Esophagus squamous epithelium (tissue), 5 donors: ENCODE measurements around the gene PITPNB. TPM values are rescaled to one million over a fixed set of nuclear protein-coding genes. Genes with fewer than 3 reads are reported as not detected.

Source experiments
- DNase-seq: peaks from one replicate; lab custom pipeline; 2025; lab: John Stamatoyannopoulos, UW
- H3K27ac ChIP-seq, 4 donors: fragments of 200-600 bp; sonication (generic); one replicate each; pipeline ENCODE4 v1.5.1; 2016 to 2019; ENCODE audit warnings: mild to moderate bottlenecking in 1 of 4
- H3K27me3 ChIP-seq, 4 donors: fragments of 200-600 bp; sonication (generic); 1 replicate in 3 of 4; 2 replicates in 1 of 4; pipeline versions ENCODE4 v1.5.1 to v1.6.0; 2017 to 2021; ENCODE audit warnings: antibody characterized with exemption in 1 of 4
- H3K36me3 ChIP-seq, 3 donors: fragments of 200-600 bp; sonication (generic); one replicate each; pipeline ENCODE4 v1.5.1; 2016 to 2019
- H3K4me1 ChIP-seq, 3 donors: fragments of 200-600 bp; sonication (generic); one replicate each; pipeline ENCODE4 v1.5.1; 2017 to 2019
- H3K4me3 ChIP-seq, 4 donors: fragments of 200-600 bp; sonication (generic); 1 replicate in 3 of 4; 2 replicates in 1 of 4; pipeline ENCODE4 v1.5.1; 2016 to 2019; ENCODE audit warnings: mild to moderate bottlenecking in 2 of 4, moderate library complexity in 1 of 4
- H3K9me3 ChIP-seq, 3 donors: fragments of 200-600 bp; sonication (generic); one replicate each; pipeline ENCODE4 v1.5.1; 2016 to 2019
- CTCF ChIP-seq, 6 experiments: fragments of 450-650 bp in 4 of 6; fragments of 200-600 bp in 2 of 6; sonication (generic) in 2 of 6; IDR thresholded peaks; one replicate each; pipeline ENCODE4 v1.5.1; 2016 to 2019; ENCODE audit warnings: antibody characterized with exemption in 6 of 6, mild to moderate bottlenecking in 4 of 6, moderate library complexity in 4 of 6
- POLR2A ChIP-seq, 4 donors: fragments of 450-650 bp; IDR thresholded peaks; one replicate each; pipeline ENCODE4 v1.6.1; 2017; ENCODE audit warnings: antibody characterized with exemption in 4 of 4, mild to moderate bottlenecking in 4 of 4, moderate library complexity in 3 of 4
- WGBS, 2 donors: methylation state at CpG; one replicate each; pipeline ENCODE4 v1.1.5; 2018; 5-methylcytosine and 5-hydroxymethylcytosine counted together
- intact Hi-C: fragments of 100-400 bp; cut with DNase I; formaldehyde crosslinking; loops from one replicate; pipeline ENCODE4 v1.15.0; 2022
- total RNA-seq, 4 donors: library from RNA; depleted of rRNA; stranded (reverse); fragments of >200 nt; gene quantifications; one replicate each; pipeline ENCODE4 v1.1.0, GENCODE V29; 2016
- donor health status: DM: yes; HTN: yes; CAD: no.

The PITPNB gene
- total RNA-seq, 4 donors from 2014 or later = 26.4 to 68.9 (median 46.4) TPM

GRCh38 chr22:27912101-27912500 lies 7.0 kb downstream of the PITPNB start:
- intact Hi-C loops = no loop called here
- H3K9me3 ChIP-seq = no peaks in the 10 kb centered on the region
- no peak overlapping the region for H3K4me3 ChIP-seq
- peaks cover 7 to 56% (median 7%) of the 10 kb centered on the region in 3 donors for H3K36me3 ChIP-seq
- DNase-seq = no peak
- TF ChIP-seq CTCF (IDR thresholded peaks at IDR 0.05) (no peak), POLR2A (IDR thresholded peaks at IDR 0.05) (no peak)
- H3K27me3 ChIP-seq = no peaks in the 10 kb centered on the region
- peaks cover 6 to 60% (median 30%) of the 10 kb centered on the region in 3 donors for H3K4me1 ChIP-seq
- H3K27ac ChIP-seq = no peak overlapping the region

GRCh38 chr22:27911330-27911729 lies 7.7 kb downstream of the PITPNB start:
- no peak for DNase-seq
- TF ChIP-seq POLR2A (IDR thresholded peaks at IDR 0.05) = no peak
- no peak for TF ChIP-seq CTCF (IDR thresholded peaks at IDR 0.05)
- no peak overlapping the region for H3K4me3 ChIP-seq
- intact Hi-C loops = no loop called here
- WGBS, 2 donors = 84 to 86% methylated on average over 1 of the region's 1 CpG
- peaks cover 6 to 52% (median 25%) of the 10 kb centered on the region in 3 donors for H3K4me1 ChIP-seq
- no peak overlapping the region for H3K27ac ChIP-seq
- H3K9me3 ChIP-seq = no peaks in the 10 kb centered on the region
- H3K27me3 ChIP-seq = no peaks in the 10 kb centered on the region
- H3K36me3 ChIP-seq = peaks cover 7 to 63% (median 11%) of the 10 kb centered on the region in 3 donors

GRCh38 chr22:27906241-27906640 lies 12.8 kb downstream of the PITPNB start:
- H3K36me3 ChIP-seq = peaks cover 7 to 100% (median 15%) of the 10 kb centered on the region in 3 donors
- 57 to 59% methylated on average over 2 of the region's 2 CpGs for WGBS, 2 donors

GRCh38 chr22:27905653-27906052 lies 13.4 kb downstream of the PITPNB start:
- intact Hi-C loops = no loop called here
- whole genome bisulfite sequencing, 2 donors = 65 to 78% methylated on average over 4 of the region's 4 CpGs

More at GRCh38 chr22:27906241-27906640, 12.8 kb downstream of the PITPNB start:
- H3K4me1 ChIP-seq = peaks cover 0 to 18% (median 0%) of the 10 kb centered on the region in 3 donors
- no peaks in the 10 kb centered on the region for H3K27me3 ChIP-seq
- DNase-seq = no peak
- no peaks in the 10 kb centered on the region for H3K9me3 ChIP-seq
- H3K4me3 ChIP-seq = no peak overlapping the region
- TF ChIP-seq POLR2A (IDR thresholded peaks at IDR 0.05) = no peak
- no peak for TF ChIP-seq CTCF (IDR thresholded peaks at IDR 0.05)
- intact Hi-C loops = no loop called here
- H3K27ac ChIP-seq = no peak overlapping the region

More at GRCh38 chr22:27905653-27906052, 13.4 kb downstream of the PITPNB start:
- H3K4me3 ChIP-seq = no peak overlapping the region
- H3K9me3 ChIP-seq = no peaks in the 10 kb centered on the region
- DNase-seq = no peak
- no peak overlapping the region for H3K27ac ChIP-seq
- peaks cover 7 to 100% (median 15%) of the 10 kb centered on the region in 3 donors for H3K36me3 ChIP-seq
- H3K4me1 ChIP-seq = peaks cover 0 to 18% (median 0%) of the 10 kb centered on the region in 3 donors
- no peaks in the 10 kb centered on the region for H3K27me3 ChIP-seq
- TF ChIP-seq CTCF (IDR thresholded peaks at IDR 0.05) (no peak), POLR2A (IDR thresholded peaks at IDR 0.05) (no peak)
